ENCODE data around the gene S1PR4. TPM values are rescaled to one million over a fixed set of nuclear protein-coding genes. Genes with fewer than 3 reads are reported as not detected.

Gene S1PR4
- total and polyA plus RNA-seq, 2 donors (not counting 1 experiment from before 2014, with no cell fraction given): 84.2 to 129 TPM

DNA sequence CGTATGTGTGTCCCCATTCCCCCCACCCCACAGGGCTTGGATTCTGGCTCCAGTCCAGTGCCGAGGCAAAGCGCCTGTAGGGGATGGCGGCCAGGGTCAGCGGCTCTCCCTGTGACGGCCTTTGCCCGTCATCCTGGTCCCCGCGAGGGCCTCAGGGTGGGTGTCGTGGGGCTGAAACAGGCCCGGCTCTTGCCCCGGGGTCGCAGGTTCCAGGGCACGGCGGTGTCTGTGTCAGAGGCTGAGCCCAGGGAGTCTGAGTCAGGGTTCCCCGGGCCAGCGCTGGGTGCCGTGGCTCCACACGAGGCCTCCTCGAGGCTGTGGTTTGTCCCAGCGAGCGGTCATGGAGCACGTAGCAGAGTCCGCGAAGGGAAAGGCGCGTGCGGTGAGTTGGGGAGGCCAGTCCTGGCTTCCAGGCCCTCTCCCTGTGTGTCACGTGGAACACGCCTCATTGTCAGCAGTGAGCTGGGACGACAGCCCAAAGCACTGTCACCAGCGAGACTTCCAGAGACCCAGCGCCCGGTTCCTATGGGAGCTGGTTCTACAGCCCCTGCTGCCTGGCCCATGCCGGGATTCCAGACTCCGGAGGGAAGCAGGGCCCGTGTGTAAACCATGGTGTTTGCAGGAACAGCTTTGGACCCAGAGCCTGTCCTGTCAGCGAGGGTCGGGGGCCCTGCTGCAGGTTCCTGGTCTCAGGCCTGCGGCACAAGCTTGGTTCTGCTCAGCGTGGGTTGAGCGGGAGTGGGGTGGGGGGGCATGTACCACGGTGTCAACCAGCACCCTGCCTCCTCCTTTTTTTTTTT lies 20.5 kb downstream of the S1PR4 start:
- Histone ChIP-seq H3K27ac (ENCODE audit: low read length in 2 of 2) (no peak overlapping the region), H3K4me3 (ENCODE audit: control extremely low read depth in 1 of 5, extremely low read depth in 1 of 5, insufficient read depth in 1 of 5, low read depth in 2 of 5, low read length in 4 of 5) (no peak overlapping the region), H3K4me1 (ENCODE audit: control insufficient read depth in 2 of 2, insufficient read depth in 2 of 2, low read length in 2 of 2) (no peaks in the 10 kb centered on the region), H3K27me3 (replicated peaks in 1 of 4; ENCODE audit: control extremely low read depth in 1 of 4, control insufficient read depth in 3 of 4, insufficient read depth in 4 of 4, low read length in 3 of 4) (no peaks in the 10 kb centered on the region), H3K36me3 (replicated peaks in 1 of 2; ENCODE audit: control extremely low read depth in 1 of 2, control insufficient read depth in 1 of 2, extremely low read depth in 1 of 2, insufficient read depth in 2 of 2, low read length in 1 of 2) (peaks cover 0 to 34% of the 10 kb centered on the region in 2 experiments), H3K9me3 (ENCODE audit: control extremely low read depth in 1 of 3, control insufficient read depth in 2 of 3, insufficient read depth in 1 of 3, low read length in 2 of 3) (peaks cover 0 to 8% (median 0%) of the 10 kb centered on the region in 3 donors), H4K20me1 (ENCODE audit: control insufficient read depth, insufficient read depth, low read length, poor library complexity, severe bottlenecking) (peaks cover 8% of the 10 kb centered on the region), H2AFZ (ENCODE audit: insufficient read depth, low read depth, low read length, poor library complexity, severe bottlenecking) (no peak overlapping the region), H3K79me2 (ENCODE audit: control insufficient read depth, insufficient read depth, low read length) (peaks cover 5% of the 10 kb centered on the region), H3K9ac (ENCODE audit: low read length) (no peak overlapping the region), H3K4me2 (replicated peaks; ENCODE audit: low read depth, low read length, poor library complexity, severe bottlenecking) (no peak overlapping the region)
- Mint-ChIP-seq H3K4me3 (no peak overlapping the region), H3K9me3 (ENCODE audit: insufficient read depth) (no peaks in the 10 kb centered on the region), H3K4me1 (no peaks in the 10 kb centered on the region), H3K27ac (no peak overlapping the region), H3K27me3 (no peaks in the 10 kb centered on the region)
- no peak for DNase-seq
- intact Hi-C loops (cut with micrococcal nuclease): no loop called here
- POLR2A ChIA-PET: interaction anchor here (0.7 kb wide), 1 partner anchor 70 kb away, joined by 9 read pairs; no protein-coding TSS in a partner anchor
- no peak for ATAC-seq (ENCODE audit: low read depth)
- WGBS (ENCODE audit: insufficient coverage): 98% methylated on average over 36 of the region's 43 CpGs
- CTCF ChIA-PET: interaction anchor here (0.6 kb wide), 1 partner anchor 25 kb away, joined by 3 read pairs; no protein-coding TSS in a partner anchor
- no peak for TF ChIP-seq EZH2 (IDR thresholded peaks at IDR 0.05; ENCODE audit: borderline replicate concordance, insufficient read depth, low read depth, low read length, poor library complexity, severe bottlenecking)
- TF ChIP-seq, protein P1, sequence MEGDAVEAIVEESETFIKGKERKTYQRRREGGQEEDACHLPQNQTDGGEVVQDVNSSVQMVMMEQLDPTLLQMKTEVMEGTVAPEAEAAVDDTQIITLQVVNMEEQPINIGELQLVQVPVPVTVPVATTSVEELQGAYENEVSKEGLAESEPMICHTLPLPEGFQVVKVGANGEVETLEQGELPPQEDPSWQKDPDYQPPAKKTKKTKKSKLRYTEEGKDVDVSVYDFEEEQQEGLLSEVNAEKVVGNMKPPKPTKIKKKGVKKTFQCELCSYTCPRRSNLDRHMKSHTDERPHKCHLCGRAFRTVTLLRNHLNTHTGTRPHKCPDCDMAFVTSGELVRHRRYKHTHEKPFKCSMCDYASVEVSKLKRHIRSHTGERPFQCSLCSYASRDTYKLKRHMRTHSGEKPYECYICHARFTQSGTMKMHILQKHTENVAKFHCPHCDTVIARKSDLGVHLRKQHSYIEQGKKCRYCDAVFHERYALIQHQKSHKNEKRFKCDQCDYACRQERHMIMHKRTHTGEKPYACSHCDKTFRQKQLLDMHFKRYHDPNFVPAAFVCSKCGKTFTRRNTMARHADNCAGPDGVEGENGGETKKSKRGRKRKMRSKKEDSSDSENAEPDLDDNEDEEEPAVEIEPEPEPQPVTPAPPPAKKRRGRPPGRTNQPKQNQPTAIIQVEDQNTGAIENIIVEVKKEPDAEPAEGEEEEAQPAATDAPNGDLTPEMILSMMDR (IDR thresholded peaks at IDR 0.05): no peak

DNA sequence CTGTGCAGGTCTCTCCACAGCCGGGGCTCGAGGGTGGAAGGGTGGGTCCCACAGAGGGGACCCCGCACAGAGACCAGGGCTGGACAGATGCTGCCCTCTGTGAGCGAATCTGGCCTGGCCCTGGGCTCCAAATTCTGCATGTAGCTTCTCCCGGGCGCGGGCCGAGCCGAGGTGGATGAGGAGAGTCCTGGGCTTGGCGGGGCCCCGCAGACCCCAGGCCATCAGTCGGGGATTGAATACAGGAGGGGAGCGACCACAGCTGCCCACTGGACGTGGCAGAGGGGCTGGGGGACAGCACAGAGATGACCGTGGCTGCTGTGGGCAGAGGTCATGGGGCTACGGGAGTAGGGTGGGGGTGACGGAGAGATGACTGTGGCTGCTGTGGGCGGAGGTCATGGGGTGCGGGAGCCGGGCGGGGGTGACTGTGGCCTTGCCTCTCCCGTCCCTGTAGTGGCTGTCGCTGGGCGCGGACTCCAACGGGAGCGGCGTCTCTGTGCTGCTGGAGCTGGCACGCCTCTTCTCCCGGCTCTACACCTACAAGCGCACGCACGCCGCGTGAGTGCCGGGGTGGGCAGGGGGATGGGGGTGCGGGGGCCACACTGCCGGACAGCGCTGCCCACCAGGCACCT lies 22.6 kb downstream of the S1PR4 start:
- H3K4me1 Mint-ChIP-seq: no peaks in the 10 kb centered on the region
- no peaks in the 10 kb centered on the region for H3K9me3 Mint-ChIP-seq (ENCODE audit: insufficient read depth)
- Histone ChIP-seq H3K4me2 (replicated peaks; ENCODE audit: low read depth, low read length, poor library complexity, severe bottlenecking) (no peak overlapping the region), H3K27ac (ENCODE audit: low read length in 2 of 2) (no peak overlapping the region), H3K9me3 (ENCODE audit: control extremely low read depth in 1 of 3, control insufficient read depth in 2 of 3, insufficient read depth in 1 of 3, low read length in 2 of 3) (no peaks in the 10 kb centered on the region), H3K4me3 (ENCODE audit: control extremely low read depth in 1 of 5, extremely low read depth in 1 of 5, insufficient read depth in 1 of 5, low read depth in 2 of 5, low read length in 4 of 5) (no peak overlapping the region), H3K27me3 (replicated peaks in 1 of 4; ENCODE audit: control extremely low read depth in 1 of 4, control insufficient read depth in 3 of 4, insufficient read depth in 4 of 4, low read length in 3 of 4) (no peaks in the 10 kb centered on the region), H3K79me2 (ENCODE audit: control insufficient read depth, insufficient read depth, low read length) (peaks cover under 1% of the 10 kb centered on the region), H3K36me3 (replicated peaks in 1 of 2; ENCODE audit: control extremely low read depth in 1 of 2, control insufficient read depth in 1 of 2, extremely low read depth in 1 of 2, insufficient read depth in 2 of 2, low read length in 1 of 2) (peaks cover 0 to 45% of the 10 kb centered on the region in 2 experiments), H2AFZ (ENCODE audit: insufficient read depth, low read depth, low read length, poor library complexity, severe bottlenecking) (no peak overlapping the region), H3K4me1 (ENCODE audit: control insufficient read depth in 2 of 2, insufficient read depth in 2 of 2, low read length in 2 of 2) (no peaks in the 10 kb centered on the region), H3K9ac (ENCODE audit: low read length) (no peak overlapping the region), H4K20me1 (ENCODE audit: control insufficient read depth, insufficient read depth, low read length, poor library complexity, severe bottlenecking) (no peaks in the 10 kb centered on the region)
- ATAC-seq (ENCODE audit: low read depth) (no peak), DNase-seq (no peak)
- H3K27ac Mint-ChIP-seq: no peak overlapping the region
- H3K4me3 Mint-ChIP-seq: no peak overlapping the region
- ChIA-PET CTCF (no interaction called here), POLR2A (no interaction called here)
- no peaks in the 10 kb centered on the region for H3K27me3 Mint-ChIP-seq
- WGBS (ENCODE audit: insufficient coverage): 97% methylated on average over 35 of the region's 39 CpGs
- intact Hi-C loops (cut with micrococcal nuclease): no loop called here
- TF ChIP-seq, protein P1 (IDR thresholded peaks at IDR 0.05): no peak
- TF ChIP-seq EZH2 (IDR thresholded peaks at IDR 0.05; ENCODE audit: borderline replicate concordance, insufficient read depth, low read depth, low read length, poor library complexity, severe bottlenecking): no peak

All from B cell (primary cell).